GM21619 (cell line): ENCODE results near the gene STPG4.

Experiments used
- ATAC-seq: cut with Tn5 transposase; IDR thresholded peaks from one replicate; pipeline ENCODE4 v1.9.1; 2021; ENCODE audit not compliant: unreplicated experiment

STPG4 gene

DNA sequence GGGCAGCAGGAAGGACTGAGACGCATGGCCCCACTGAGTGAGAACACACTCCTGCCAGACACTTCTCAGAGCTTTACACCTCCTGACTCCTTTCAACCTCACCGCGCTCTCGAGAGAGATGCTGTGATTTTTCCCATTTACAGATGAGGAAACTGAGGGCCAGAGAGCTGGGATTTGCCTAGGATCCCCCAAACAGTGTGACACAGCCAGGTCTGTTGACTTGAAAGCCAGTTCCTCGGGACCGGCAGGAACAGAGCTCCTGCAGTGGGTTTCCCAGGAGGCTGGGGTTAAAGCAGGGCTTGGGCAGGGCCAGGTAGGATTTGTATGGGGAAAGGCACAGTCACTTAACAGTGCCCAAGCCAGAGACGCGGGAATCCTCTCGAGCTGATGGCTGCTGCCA, 81.9 kb downstream of the STPG4 start:
- no peak for ATAC-seq

DNA sequence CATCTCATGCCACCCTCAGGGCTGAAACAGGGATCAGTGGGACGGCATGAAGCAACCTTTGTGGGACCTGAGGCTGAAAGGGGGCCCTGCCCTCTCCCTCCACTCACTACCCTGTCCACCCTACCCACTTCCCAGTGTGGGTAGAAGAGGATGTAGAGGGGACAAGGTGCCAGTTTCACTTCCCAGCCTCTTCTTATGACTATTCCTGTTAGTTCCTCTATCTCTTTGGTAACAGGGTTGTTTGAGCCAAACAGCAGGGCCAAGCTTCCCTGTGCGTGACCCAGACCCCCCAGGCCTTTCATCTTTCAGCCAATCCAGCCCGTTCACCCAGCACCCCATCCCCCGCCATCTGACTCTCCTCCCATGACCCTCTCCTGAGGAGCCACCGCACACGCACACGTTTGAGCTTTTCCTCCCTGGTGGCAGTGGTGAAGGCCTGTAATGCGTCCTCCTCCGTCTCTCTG, 82.3 kb downstream of the STPG4 start:
- no peak for ATAC-seq

DNA sequence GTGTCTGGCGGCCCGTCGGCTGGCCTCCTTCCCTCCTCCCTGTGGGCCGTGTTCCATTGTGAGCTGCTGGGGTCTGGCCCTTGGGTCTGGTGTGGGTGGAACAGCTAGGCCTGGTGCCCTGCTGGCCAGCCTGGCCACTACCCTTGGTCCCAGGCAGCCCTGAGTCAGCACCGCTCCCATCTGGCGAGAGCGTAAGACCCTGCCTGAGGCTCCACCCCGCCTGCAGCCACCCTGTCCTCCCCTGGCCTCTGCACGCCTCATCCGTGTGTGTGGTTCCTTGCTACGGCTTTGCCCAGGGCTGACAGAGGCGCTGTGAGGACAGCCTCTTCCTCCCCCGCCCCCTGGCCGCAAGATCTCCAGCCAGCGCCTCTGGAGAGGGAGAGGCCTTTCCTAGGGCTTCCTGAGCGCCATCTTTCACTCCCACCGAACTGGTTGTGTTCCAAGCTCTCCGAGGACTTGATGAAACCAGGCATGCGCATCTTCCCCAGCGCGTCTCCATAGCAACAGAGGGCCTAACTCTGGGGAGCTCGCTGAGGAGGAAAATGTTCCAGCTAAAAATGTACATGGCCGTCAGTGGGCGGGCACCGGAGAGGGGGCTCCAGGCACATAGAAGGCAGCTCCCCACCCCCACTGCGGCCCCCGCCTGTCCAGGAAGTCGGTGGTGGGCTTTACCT, 83.0 kb downstream of the STPG4 start:
- ATAC-seq: no peak

DNA sequence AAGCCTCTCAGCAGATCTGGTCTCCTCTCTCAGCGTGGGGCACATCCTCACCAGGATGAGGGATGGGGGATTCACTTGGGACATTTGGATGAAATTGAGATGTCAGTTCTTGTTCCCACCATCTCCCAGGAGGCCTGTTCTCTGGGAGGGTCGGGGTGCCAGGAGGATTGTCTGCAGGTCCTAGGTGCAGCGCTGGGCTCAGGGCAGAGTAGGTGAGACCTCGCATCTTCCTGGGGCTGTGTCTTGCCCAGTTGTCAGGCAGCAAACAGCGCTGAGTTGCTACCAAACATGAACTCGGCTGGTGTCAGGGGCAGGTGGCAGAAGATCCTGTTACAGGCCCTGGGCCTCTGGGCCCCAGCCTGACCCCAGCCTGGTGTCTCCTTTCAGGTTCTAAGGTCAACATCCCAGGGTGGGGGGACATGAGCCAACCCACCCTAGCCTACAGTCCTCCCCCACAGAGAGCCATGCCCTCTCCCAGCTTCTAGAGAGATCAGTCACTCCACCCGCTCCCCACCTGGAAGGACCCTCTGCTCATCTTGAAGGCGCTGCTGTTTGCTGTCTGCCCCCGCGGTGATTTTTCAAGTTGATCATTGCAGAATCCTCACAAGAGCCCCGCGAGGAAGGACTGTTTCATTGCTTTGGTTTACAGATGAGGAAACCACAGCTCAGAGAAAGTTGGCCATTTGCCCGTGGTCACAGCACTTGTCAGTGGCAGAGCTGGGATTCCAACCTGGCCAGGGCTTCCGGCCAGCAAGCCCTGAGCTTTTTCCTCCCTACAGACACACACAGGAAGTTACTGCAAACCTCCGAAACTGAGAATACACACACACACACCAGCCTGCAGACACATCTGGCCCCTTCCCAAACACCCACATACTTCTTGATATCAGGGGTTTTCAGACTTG, 83.9 kb downstream of the STPG4 start:
- peak; percentile 78 for ATAC-seq

DNA sequence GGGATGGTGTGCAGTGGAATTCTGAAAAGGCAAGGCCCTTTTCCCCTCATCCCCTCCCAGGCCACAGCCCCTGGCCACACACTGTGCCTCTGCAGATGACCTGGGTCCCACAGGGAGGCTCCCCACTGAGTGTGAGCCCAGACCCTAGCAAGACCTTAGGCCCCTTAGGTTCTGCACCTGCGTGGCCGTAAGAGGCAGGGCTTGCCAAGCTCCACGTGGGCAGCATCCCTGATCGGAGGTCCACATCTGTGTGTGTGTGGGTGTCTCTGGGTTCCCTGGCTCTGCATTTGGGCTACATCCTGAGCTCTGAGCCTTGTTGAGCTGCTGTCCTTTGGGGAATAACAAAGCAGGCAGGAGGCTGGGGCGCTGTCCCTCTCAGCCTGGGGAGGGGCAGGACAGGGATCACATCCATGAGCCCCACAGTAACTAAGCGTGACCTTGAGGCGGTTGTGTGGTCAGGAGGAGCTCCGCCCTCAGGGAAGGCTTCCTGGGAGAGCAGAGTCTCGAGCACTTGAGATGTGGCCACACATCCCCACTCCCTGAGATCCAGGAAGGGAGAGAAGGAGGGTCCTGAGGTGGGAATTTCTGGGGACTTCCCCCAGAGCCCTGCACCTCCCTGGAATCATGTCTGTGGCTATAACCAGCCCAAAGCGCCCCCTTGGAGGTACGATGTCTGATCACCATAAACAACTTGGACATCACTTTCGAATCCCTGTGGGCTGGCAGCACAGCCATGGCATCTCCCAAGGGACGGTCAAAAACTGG, 84.8 kb downstream of the STPG4 start:
- ATAC-seq: no peak

DNA sequence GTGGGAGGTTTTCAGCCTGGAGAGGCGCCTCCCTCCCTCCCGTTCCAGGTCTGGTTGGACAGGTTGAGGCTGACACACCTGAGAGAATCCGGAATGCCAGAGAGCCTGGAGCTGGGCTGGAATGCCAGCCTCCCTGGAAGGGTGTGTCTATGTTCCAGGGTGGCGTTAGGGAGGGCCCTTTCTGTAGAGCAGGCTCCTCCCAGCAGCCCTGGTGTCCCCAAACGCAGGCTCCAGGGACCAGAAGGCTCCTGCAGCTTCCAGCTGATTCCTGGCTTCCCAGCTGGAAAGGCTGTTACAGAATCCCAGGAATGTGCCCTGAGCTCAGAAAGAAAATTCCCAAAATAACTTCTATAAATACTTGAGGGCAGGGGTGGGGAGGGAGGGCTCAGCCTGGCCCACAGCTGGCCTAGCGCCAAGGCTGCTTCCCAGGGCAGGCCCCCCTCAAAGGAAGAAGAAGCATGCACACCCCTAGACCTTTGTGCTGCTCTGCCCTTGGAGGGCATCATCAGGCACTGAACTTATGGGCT, 85.4 kb downstream of the STPG4 start:
- ATAC-seq: no peak

DNA sequence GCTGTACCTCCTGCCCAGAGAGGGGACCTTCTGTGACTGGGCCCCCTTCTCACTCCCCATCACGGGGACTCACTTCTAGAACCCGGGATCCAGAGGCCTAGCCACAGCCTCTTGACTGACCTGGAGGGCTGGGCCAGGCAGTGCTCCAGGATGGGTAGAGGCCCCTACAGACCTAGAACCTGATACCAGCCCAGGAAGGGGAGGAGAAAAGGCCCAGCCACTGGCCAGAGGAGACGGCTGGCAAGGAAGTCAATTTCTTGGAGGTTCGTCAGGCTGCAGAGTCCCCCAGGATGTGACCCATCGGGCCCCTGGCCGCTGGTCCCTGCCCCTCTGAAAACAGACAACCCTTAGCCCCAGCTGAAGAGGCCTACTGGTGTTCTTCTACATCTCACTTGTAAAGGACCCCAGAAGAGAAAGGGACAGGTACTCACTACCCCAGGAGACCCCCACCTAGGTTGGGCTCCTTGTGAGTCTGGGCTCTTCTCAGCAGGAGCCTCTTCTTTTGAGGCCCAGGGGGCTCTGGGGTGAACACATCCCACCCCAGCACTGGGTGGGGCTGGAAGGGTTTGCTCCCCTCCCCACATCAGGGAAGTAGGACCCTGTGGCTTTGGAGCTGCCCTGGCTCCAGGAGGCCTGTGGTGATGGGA, 86.0 kb downstream of the STPG4 start:
- ATAC-seq: no peak

DNA sequence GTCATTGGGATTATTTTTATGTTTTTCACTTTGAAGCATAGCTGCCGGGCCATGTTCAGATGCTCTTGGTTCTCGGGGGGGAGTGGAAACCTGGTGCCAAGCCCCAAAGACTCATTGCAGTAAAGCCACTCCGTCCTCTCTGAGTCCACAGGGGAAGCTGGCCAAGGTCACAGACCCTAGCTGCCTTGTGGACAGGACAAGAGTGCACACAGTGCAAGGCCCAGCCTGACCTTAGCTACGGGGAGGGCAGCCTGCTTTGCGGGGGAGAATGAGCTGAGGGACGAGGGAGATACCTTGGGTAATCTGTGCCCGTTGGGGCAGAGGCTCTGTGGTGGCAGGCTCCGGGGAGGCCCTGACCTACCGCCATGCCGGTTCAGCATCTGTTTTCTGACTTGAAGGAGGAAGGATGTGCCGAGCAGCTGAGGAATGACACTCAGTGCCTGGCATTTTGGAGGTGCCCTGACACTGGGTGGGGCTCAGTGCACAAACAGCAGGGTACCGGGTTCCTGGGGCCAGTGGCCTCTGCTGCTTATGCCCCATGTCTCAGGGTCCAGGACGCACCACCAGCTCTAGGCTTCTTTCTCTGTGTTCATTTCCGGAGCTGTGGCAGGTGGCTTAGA, 87.2 kb downstream of the STPG4 start:
- no peak for ATAC-seq

DNA sequence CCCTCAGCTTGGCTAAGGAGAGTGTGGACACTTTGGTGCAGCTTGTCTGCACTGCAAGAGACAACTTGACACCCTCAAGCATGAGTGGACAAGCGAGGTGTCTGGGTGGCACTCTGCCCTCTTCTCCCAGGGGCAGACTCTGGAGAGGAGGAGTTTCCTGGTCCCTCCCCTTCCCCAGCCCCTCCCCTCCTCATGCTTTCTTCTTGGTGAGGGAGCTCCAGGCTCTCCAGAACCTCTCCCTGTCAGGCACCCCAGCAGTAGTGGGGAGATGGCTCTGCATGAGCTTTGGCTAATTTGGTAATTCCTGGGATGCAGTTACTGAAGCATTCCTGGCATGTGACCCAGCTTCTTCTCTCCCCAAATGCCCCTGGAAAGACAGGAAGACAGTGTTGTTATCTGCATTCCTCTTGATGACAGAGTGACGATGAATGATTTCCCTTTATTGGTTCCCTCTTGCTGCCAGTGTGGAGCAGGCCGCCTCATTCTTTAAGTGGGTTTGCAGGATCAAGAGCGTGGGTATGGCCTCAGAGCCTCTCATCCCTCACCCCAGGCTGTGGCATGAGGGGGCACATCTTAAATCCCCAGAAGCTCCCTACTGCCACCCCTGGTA, 89.2 kb downstream of the STPG4 start:
- no peak for ATAC-seq

DNA sequence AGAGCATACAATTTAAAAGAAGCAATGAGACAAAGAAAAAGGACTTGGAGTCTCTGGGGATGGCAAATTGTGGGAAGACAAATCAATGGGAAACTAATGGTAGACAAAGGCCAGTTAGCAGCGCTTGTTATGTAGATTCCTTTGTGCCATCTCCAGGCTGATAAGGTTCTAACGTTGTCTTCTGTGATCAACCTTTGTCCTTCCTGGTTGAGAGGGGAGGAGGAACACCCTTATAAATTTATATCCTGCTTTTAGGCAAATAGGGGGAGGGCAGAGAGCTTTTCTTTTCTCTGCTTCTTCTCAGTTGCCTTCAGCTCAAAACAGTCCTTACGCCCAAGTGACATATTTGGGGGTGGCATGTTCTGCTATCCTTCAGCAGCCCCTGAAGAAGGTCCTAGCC, 89.8 kb downstream of the STPG4 start:
- ATAC-seq: no peak

DNA sequence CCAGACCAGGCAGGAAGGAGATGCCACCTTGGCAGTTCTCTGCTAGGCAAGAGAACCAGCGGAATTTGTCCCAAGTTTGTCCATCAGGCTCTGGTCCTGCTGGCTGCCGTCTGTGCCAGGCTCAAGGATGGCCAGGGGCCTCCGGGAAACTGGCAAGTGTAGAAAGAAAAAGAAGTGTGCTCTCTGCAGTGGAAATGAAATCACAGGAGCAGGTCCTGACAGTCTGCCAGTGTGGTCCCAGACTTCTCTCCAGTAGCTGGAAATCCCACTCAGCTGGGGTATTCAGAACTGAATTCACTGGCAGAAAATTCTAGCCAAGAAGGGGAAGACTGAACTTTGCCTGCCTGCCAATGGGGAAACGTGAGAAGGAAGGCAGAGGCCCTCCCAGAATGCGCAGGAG, 91.0 kb downstream of the STPG4 start:
- ATAC-seq: no peak

DNA sequence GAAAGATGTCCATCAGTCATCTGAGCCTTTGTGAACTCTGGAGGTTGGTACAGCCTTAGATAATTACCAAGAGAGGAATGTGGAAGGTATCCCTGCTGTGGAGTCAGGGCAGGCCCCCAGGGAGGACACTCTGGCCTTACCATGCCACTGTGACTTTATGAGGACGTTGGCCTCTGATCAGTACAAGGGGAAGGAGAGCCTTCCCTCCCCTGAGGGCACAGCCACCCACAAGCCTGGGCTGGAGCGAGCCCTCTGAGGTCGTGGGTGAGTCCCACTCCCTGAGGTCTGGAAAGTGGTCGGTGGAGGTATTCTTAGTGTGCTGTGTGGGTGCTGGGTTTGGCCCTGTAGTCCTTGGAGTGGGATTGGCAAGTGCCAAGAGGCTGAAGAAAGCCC, 91.6 kb downstream of the STPG4 start:
- no peak for ATAC-seq

DNA sequence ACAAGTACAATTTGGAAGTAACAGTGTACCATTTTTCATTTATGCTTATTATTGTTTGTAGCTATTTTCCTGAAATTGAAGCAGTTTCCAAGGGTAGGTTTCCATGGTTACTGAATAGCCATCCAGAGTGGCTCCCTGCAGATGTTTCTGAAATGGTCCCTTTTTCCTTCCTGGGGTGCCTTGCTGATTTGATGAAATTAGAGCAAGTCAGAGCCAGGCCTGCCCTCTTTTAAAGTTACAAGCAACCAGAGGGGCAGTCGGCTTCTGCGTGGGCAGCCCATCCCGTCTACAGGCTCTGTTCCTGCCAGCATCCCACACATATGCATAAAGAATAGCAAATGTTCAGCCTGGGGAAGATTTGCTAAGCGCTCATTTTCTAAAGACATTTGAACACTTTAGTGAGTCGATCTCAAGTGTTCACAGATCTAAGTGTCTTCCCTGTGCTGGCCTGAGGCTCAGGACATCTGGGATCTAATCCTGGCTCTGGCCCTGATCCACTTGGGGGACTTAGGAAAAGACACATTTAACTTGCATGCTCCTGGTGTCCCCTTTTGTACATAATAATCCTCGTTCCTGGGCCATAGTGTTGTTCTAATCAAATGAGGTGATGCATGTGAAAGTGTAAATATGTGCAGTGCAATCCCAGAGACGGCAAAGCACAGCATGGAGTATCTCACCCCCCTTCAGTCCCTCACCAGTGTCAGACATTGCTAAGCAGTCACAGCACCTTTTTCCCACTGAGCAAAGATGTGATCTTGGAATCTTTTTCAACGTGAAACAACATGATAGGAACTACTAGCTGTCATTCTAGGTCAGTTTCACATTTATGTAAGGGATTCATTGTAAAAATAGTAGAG, 92.2 kb downstream of the STPG4 start:
- no peak for ATAC-seq

DNA sequence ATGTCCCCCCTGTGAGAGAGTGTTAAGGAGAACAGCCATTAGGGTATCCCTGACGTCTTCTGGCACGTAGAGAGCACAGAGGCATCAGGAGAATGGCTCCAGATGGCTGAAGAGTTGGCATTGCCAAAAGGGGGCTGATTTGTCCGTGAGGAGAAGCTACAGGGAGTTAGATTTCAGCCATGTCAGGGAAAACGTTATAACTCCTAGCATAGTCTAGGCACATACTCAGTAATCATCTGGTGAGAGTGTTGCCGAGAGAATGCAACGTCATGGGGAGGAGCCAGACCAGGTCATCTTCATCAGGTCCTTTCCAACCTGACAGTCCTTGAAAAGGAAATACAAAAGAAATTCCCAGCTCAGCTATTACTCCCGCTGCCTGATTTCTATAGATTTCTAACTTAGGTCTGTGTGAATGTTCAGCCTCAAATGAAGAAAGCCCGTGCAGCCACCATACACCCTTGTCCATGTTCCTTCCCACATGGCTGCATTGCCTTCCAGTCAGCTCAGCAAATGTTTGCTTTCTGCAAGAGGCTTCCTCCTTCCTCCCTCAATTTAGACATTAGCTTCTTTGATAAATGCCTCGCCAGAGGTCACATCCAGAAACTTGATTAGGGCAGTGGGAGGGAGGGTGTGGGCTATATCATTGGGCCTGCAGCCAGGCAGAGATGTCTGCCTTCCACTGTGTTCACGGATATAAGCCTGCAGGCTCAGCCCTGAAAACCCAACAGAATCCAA, 93.0 kb downstream of the STPG4 start:
- no peak for ATAC-seq

DNA sequence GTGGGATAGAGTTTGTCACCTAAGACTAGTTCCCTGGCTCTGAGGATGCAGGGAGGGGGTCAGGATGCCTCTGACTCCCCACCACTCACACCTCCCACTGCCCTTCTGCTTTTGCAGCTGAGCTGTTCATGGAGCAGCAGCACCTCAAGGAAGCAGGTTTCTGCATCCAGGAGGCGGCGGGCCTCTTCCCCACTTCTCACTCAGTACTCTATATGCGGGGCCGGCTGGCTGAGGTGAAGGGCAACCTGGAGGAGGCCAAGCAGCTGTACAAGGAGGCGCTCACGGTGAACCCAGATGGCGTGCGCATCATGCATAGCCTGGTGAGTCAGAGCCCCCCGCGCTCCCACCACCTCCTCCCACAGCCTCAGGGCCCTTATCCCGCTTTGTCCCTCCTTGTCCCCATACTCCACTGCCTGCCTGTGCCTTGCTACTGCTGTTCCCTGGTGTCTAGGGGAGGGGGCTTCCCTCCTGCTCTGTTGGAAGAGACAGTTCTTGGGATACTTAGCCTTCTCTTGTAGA, 94.4 kb downstream of the STPG4 start:
- no peak for ATAC-seq

DNA sequence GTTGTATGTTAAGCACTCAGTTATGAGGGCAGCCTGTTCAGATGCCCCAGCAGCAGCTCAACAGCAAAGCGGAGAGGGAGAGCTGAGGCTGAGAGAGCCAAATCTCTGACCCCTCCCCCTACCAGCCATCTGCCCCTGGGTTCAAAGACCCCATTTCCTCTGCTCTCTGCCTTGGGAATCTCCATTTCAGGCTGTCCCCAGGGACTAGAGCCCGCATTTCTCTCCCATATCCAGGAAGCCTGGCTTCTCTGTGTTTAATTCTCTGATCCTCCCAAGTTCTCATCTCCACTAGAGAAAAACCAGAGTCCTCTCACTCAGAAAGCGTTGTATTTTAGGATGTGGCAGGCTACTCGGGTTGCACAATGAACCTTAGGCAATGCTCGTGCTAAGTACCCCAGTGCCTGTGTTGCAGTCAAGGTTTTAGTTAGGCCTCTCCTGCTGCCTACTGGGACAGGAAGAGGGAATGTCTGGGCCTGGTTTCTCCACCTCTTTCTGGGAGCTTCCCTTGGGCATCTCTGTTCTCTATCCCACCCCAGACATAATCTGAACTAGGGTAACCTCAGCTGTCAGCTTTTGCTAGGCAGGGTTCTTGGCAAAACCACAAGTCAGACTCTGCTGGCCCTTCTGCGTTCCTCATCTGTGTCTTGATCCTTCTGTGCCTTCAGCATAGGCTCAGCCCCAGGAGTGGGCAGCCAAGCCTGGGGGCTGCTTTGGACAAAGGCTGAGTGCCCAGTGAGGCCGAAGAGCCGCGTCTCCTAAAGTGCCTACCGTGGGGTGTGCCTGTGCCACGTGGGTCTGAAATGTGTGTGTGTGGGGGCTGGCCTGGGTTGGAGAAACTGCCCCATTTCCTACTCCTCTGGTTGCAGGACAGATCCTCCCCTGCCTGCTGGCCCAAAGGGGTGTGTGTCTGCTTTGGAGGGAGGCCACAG, 96.8 kb downstream of the STPG4 start:
- no peak for ATAC-seq

DNA sequence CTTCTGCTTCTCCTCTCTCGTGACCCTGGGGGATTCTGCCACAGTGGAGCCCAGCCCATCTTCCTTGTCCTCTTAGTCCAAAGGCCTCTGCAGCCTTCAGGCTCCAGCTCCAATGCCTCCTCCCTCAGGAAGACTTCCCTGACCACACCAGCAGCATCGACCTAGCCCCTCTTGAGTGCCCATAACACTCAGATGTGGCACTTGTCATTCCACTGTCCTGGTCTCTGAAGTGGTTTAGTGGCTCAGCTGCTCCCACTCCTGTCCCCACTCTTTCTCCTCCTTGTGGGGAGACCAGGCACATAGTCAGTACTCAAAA, 97.5 kb downstream of the STPG4 start:
- no peak for ATAC-seq
